OCI-LY3 (cell line): ENCODE results near the gene SPATA21.
A peak's percentile ranks its signal among the peaks of the same experiment; 100 is the strongest.

Experiments used
- H2AFZ ChIP-seq: fragments of 200-600, 300-600 bp; shearing (Covaris generic); 2 replicates; pipeline ENCODE4 v1.6.0; 2014; ENCODE audit warnings: antibody characterized with exemption, low read depth, low read length
- H3K27ac ChIP-seq: fragments of 200-600, 300-600 bp; sonication (generic); 2 replicates; pipeline ENCODE4 v1.5.1; 2014; ENCODE audit warnings: mild to moderate bottlenecking, low read length, moderate library complexity, mixed read lengths
- H3K27me3 ChIP-seq: fragments of 200-600, 300-600 bp; sonication (generic); 2 replicates; pipeline ENCODE4 v1.6.1; 2014; ENCODE audit warnings: low read depth, low read length, mixed read lengths
- H3K36me3 ChIP-seq: fragments of 200-600, 300-600 bp; sonication (generic); replicated peaks from 2 replicates; pipeline ENCODE3; 2014; ENCODE audit warnings: low read depth, low read length, mixed read lengths
- H3K4me1 ChIP-seq: fragments of 300-600, 200-600 bp; sonication (generic); 2 replicates; pipeline ENCODE4 v1.6.1; 2014; ENCODE audit warnings: low read length, mixed read lengths
- H3K4me2 ChIP-seq: fragments of 200-600, 300-600 bp; sonication (generic); 2 replicates; pipeline ENCODE4 v1.6.1; 2014; ENCODE audit warnings: low read length, mixed read lengths
- H3K4me3 ChIP-seq: fragments of 300-600, 200-600 bp; sonication (generic); 2 replicates; pipeline ENCODE4 v1.5.1; 2014; ENCODE audit warnings: antibody characterized with exemption, mild to moderate bottlenecking, low read length, moderate library complexity
- H3K79me2 ChIP-seq: fragments of 300-600, 200-600 bp; shearing (Covaris generic); 2 replicates; pipeline ENCODE4 v1.6.1; 2014; ENCODE audit warnings: mild to moderate bottlenecking, low read length, mixed read lengths
- H3K9ac ChIP-seq: fragments of 300-600, 200-600 bp; shearing (Covaris generic); 2 replicates; pipeline ENCODE4 v1.6.0; 2014; ENCODE audit warnings: mild to moderate bottlenecking, low read length, moderate library complexity
- H3K9me3 ChIP-seq: fragments of 200-600, 300-600 bp; shearing (Covaris generic); 2 replicates; pipeline ENCODE4 v1.6.1; 2014; ENCODE audit warnings: low read length, mixed read lengths; ENCODE audit not compliant: insufficient read depth
- H4K20me1 ChIP-seq: fragments of 200-600, 300-600 bp; sonication (generic); 2 replicates; pipeline ENCODE4 v1.6.1; 2016; ENCODE audit warnings: low read length, mixed read lengths; ENCODE audit not compliant: insufficient read depth
- CTCF ChIP-seq: fragments of 200-600, 300-600 bp; sonication (generic); IDR thresholded peaks from 2 replicates; pipeline ENCODE4 v1.5.1; 2014; ENCODE audit warnings: antibody characterized with exemption, low read length, low read depth
- EZH2phosphoT487 ChIP-seq: fragments of 200-600 bp; shearing (Covaris generic); IDR thresholded peaks from 2 replicates; pipeline ENCODE4 v1.6.1; 2018; ENCODE audit warnings: antibody characterized with exemption, mixed run types, low read depth

SPATA21 gene

GRCh38 chr1:16409536-16410152, 27.6 kb downstream of the SPATA21 start:
- H3K9me3 ChIP-seq, result no peaks in the 10 kb centered on the region
- H3K4me3 ChIP-seq, result no peak overlapping the region; the same call in 1 of the 2 replicates
- peak overlapping the region; percentile 85; the same call in 1 of the 2 replicates for H3K4me2 ChIP-seq
- H4K20me1 ChIP-seq, result no peaks in the 10 kb centered on the region
- H3K4me1 ChIP-seq, result peaks cover 5% of the 10 kb centered on the region; the same call in 1 of the 2 replicates
- H3K79me2 ChIP-seq, result no peaks in the 10 kb centered on the region
- H3K9ac ChIP-seq, result peak overlapping the region; percentile 64; the same call in 1 of the 2 replicates
- H3K27ac ChIP-seq, result no peak overlapping the region
- TF ChIP-seq CTCF (no peak), EZH2phosphoT487 (no peak)
- peak overlapping the region; percentile 99; the same call in 1 of the 2 replicates for H2AFZ ChIP-seq
- H3K36me3 ChIP-seq, result no peaks in the 10 kb centered on the region
- H3K27me3 ChIP-seq, result no peaks in the 10 kb centered on the region

- Histone ChIP-seq H3K27ac (no peak overlapping the region), H3K27me3 (no peaks in the 10 kb centered on the region), H3K36me3 (no peaks in the 10 kb centered on the region), H3K9ac (no peak overlapping the region), H3K4me1 (peaks cover 5% of the 10 kb centered on the region; the same call in 1 of the 2 replicates), H3K4me3 (no peak overlapping the region), H4K20me1 (no peaks in the 10 kb centered on the region), H3K9me3 (no peaks in the 10 kb centered on the region), H3K79me2 (no peaks in the 10 kb centered on the region), H3K4me2 (no peak overlapping the region), H2AFZ (no peak overlapping the region)
- TF ChIP-seq EZH2phosphoT487, result no peak
- TF ChIP-seq CTCF, result no peak
Measured at GRCh38 chr1:16406868-16407267, 30.4 kb downstream of the SPATA21 start.

- no peaks in the 10 kb centered on the region for H4K20me1 ChIP-seq
- TF ChIP-seq CTCF, result no peak
- no peak for TF ChIP-seq EZH2phosphoT487
- H3K79me2 ChIP-seq, result no peaks in the 10 kb centered on the region
- no peak overlapping the region for H3K4me2 ChIP-seq
- no peak overlapping the region for H2AFZ ChIP-seq
- no peaks in the 10 kb centered on the region for H3K9me3 ChIP-seq
- H3K36me3 ChIP-seq, result no peaks in the 10 kb centered on the region
- H3K4me1 ChIP-seq, result peaks cover 5% of the 10 kb centered on the region; the same call in 1 of the 2 replicates
- no peaks in the 10 kb centered on the region for H3K27me3 ChIP-seq
- H3K9ac ChIP-seq, result no peak overlapping the region
- H3K27ac ChIP-seq, result no peak overlapping the region
- no peak overlapping the region for H3K4me3 ChIP-seq
Measured at GRCh38 chr1:16405441-16405840, 31.8 kb downstream of the SPATA21 start.

- Histone ChIP-seq H4K20me1 (no peaks in the 10 kb centered on the region), H3K9ac (no peak overlapping the region), H3K4me2 (no peak overlapping the region), H3K79me2 (no peaks in the 10 kb centered on the region), H3K9me3 (no peaks in the 10 kb centered on the region), H3K27me3 (no peaks in the 10 kb centered on the region), H2AFZ (no peak overlapping the region), H3K36me3 (no peaks in the 10 kb centered on the region), H3K27ac (no peak overlapping the region), H3K4me1 (no peaks in the 10 kb centered on the region), H3K4me3 (no peak overlapping the region)
- no peak for TF ChIP-seq CTCF
- TF ChIP-seq EZH2phosphoT487, result no peak
Measured at GRCh38 chr1:16402742-16403141, 34.5 kb downstream of the SPATA21 start.
